Neural cell (in vitro differentiated cells): ENCODE measurements around the gene PHACTR1. TPM values are rescaled to one million over a fixed set of nuclear protein-coding genes. Genes with fewer than 3 reads are reported as not detected.
"Not testable (repeated sequence)": the region's sequence is repeated elsewhere in the genome, so short reads cannot be mapped to it uniquely, and the experiment has no call there.

Experiments used
- H2AFZ ChIP-seq: fragments of 200-600, 300-800 bp; sonication (generic), shearing (Covaris generic); 2 replicates; pipeline ENCODE4 v1.6.0; 2014; ENCODE audit warnings: low read depth, mild to moderate bottlenecking, antibody characterized with exemption, low read length, moderate library complexity
- H3F3A ChIP-seq: fragments of 200-600 bp; shearing (Covaris generic); 2 replicates; pipeline ENCODE4 v1.6.1; 2016; ENCODE audit warnings: mild to moderate bottlenecking, moderate library complexity, mixed read lengths, antibody characterized with exemption, low read length; ENCODE audit not compliant: insufficient read depth, poor library complexity, severe bottlenecking
- H3K27ac ChIP-seq: fragments of 200-600, 300-800 bp; sonication (generic), shearing (Covaris generic); 2 replicates; pipeline ENCODE4 v1.5.1; 2014; ENCODE audit warnings: mild to moderate bottlenecking, low read length, moderate library complexity
- H3K27me3 ChIP-seq: fragments of 300-800, 200-600 bp; sonication (generic), shearing (Covaris generic); 2 replicates; pipeline ENCODE4 v1.6.0; 2014; ENCODE audit warnings: mild to moderate bottlenecking, low read depth, low read length, moderate library complexity; ENCODE audit not compliant: insufficient read depth
- H3K36me3 ChIP-seq: fragments of 300-800, 200-600 bp; sonication (generic), shearing (Covaris generic); 2 replicates; pipeline ENCODE4 v1.5.1; 2014; ENCODE audit warnings: mild to moderate bottlenecking, antibody characterized with exemption, low read length, moderate library complexity; ENCODE audit not compliant: insufficient read depth
- H3K4me2 ChIP-seq: fragments of 300-800, 200-600 bp; sonication (generic), shearing (Covaris generic); 2 replicates; pipeline ENCODE4 v1.6.0; 2014; ENCODE audit warnings: mild to moderate bottlenecking, low read length
- H3K4me3 ChIP-seq: fragments of 300-800, 200-600 bp; sonication (generic), shearing (Covaris generic); 2 replicates; pipeline ENCODE4 v1.5.1; 2014; ENCODE audit warnings: mild to moderate bottlenecking, low read length, moderate library complexity
- H3K79me2 ChIP-seq: fragments of 200-600 bp; shearing (Covaris generic); replicated peaks from 2 replicates; pipeline ENCODE4 v1.6.0; 2014; ENCODE audit warnings: mild to moderate bottlenecking, low read length, moderate library complexity; ENCODE audit not compliant: insufficient read depth
- H3K9ac ChIP-seq: fragments of 300-800, 200-600 bp; sonication (generic), shearing (Covaris generic); 2 replicates; pipeline ENCODE4 v1.6.1; 2016; ENCODE audit warnings: mild to moderate bottlenecking, low read length, mixed read lengths
- H3K9me2 ChIP-seq: fragments of 200-600 bp; shearing (Covaris generic); 2 replicates; pipeline ENCODE4 v1.6.1; 2016; ENCODE audit warnings: mild to moderate bottlenecking, low read length, mixed read lengths; ENCODE audit not compliant: insufficient read depth
- H3K9me3 ChIP-seq: fragments of 200-600, 300-800 bp; sonication (generic), shearing (Covaris generic); 2 replicates; pipeline ENCODE4 v1.6.1; 2016; ENCODE audit warnings: mild to moderate bottlenecking, mixed run types, low read length, moderate library complexity, mixed read lengths
- H4K20me1 ChIP-seq: fragments of 200-600 bp; shearing (Covaris generic); 2 replicates; pipeline ENCODE4 v1.6.1; 2016; ENCODE audit warnings: mild to moderate bottlenecking, mixed run types; ENCODE audit not compliant: insufficient read depth
- EP300 ChIP-seq: fragments of 450-650 bp; conservative IDR thresholded peaks from 2 replicates; pipeline ENCODE4 v1.6.1; 2014; ENCODE audit warnings: antibody characterized with exemption, mild to moderate bottlenecking, moderate library complexity; ENCODE audit not compliant: poor library complexity, severe bottlenecking
- EZH2 ChIP-seq: fragments of 200-600, 300-800 bp; shearing (Covaris generic), sonication (generic); IDR thresholded peaks from 2 replicates; pipeline ENCODE4 v1.6.1; 2014; ENCODE audit warnings: antibody characterized with exemption, low read length, borderline replicate concordance, mild to moderate bottlenecking; ENCODE audit not compliant: insufficient read depth, poor library complexity, severe bottlenecking
- MXI1 ChIP-seq: fragments of 450-650 bp; conservative IDR thresholded peaks from 2 replicates; pipeline ENCODE4 v1.6.1; 2014; ENCODE audit warnings: antibody characterized with exemption, mild to moderate bottlenecking; ENCODE audit not compliant: poor library complexity, severe bottlenecking
- POLR2AphosphoS5 ChIP-seq: IDR thresholded peaks from 2 replicates; pipeline ENCODE4 v1.6.1; 2012
- RAD21 ChIP-seq: fragments of 450-650 bp; conservative IDR thresholded peaks from 2 replicates; pipeline ENCODE4 v1.6.1; 2014; ENCODE audit warnings: antibody characterized with exemption, mild to moderate bottlenecking, moderate library complexity
- SMC3 ChIP-seq: fragments of 450-650 bp; conservative IDR thresholded peaks from 2 replicates; pipeline ENCODE4 v1.6.1; 2014; ENCODE audit warnings: antibody characterized with exemption, mild to moderate bottlenecking, moderate library complexity; ENCODE audit not compliant: poor library complexity
- TAF1 ChIP-seq: IDR thresholded peaks from 2 replicates; pipeline ENCODE4 v1.6.1; 2012; ENCODE audit warnings: low read depth
- polyA plus RNA-seq: library from polyadenylated mRNA; depleted of rRNA; stranded (reverse); fragments of >200 nt; gene quantifications from 2 replicates; pipeline ENCODE4 v1.2.3, GENCODE V29; 2014
- TF ChIP-seq, protein P1 (sequence below): fragments of 450-650 bp; IDR thresholded peaks from 2 replicates; pipeline ENCODE4 v1.5.1; 2014; ENCODE audit warnings: antibody characterized with exemption, mild to moderate bottlenecking, moderate library complexity; ENCODE audit not compliant: poor library complexity, severe bottlenecking
- TF ChIP-seq, protein P2 (sequence below): IDR thresholded peaks from 2 replicates; pipeline ENCODE4 v1.6.1; 2012; ENCODE audit warnings: borderline replicate concordance

PHACTR1 gene
- polyA plus RNA-seq, 1 donor from 2014 or later, result 7.8 TPM

DNA sequence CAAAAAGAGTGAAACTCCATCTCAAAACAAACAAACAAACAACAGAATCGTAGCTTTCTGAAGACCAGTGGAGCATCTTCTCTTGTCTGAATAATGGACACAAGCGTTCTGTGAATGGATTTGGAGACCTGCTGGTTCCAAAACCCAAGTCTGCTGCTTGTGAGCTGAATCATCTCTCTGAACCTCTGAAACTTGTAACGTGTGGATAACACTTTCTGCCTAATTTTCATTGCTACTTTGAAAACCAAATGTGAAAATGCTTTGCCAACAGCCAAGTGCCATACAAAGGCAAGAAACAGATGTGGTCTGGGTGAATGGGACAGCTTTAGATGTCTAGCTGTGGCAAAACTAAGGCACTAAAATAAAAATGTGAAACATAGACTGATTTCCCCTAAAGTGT is 44.3 kb downstream of the PHACTR1 start:
- Histone ChIP-seq H3F3A (no peaks in the 10 kb centered on the region), H3K27ac (no peak overlapping the region), H3K27me3 (no peaks in the 10 kb centered on the region), H3K9me2 (no peaks in the 10 kb centered on the region), H2AFZ (no peak overlapping the region), H3K4me2 (no peak overlapping the region), H3K36me3 (no peaks in the 10 kb centered on the region), H3K4me3 (no peak overlapping the region), H4K20me1 (no peaks in the 10 kb centered on the region), H3K9ac (no peak overlapping the region), H3K79me2 (no peaks in the 10 kb centered on the region), H3K9me3 (no peaks in the 10 kb centered on the region)
- TF ChIP-seq EZH2, result no peak
- TF ChIP-seq, protein P1, sequence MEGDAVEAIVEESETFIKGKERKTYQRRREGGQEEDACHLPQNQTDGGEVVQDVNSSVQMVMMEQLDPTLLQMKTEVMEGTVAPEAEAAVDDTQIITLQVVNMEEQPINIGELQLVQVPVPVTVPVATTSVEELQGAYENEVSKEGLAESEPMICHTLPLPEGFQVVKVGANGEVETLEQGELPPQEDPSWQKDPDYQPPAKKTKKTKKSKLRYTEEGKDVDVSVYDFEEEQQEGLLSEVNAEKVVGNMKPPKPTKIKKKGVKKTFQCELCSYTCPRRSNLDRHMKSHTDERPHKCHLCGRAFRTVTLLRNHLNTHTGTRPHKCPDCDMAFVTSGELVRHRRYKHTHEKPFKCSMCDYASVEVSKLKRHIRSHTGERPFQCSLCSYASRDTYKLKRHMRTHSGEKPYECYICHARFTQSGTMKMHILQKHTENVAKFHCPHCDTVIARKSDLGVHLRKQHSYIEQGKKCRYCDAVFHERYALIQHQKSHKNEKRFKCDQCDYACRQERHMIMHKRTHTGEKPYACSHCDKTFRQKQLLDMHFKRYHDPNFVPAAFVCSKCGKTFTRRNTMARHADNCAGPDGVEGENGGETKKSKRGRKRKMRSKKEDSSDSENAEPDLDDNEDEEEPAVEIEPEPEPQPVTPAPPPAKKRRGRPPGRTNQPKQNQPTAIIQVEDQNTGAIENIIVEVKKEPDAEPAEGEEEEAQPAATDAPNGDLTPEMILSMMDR, result no peak
- TF ChIP-seq TAF1, result no peak
- no peak for TF ChIP-seq EP300
- no peak for TF ChIP-seq RAD21
- no peak for TF ChIP-seq SMC3
- TF ChIP-seq POLR2AphosphoS5, result no peak
- TF ChIP-seq MXI1, result no peak
- TF ChIP-seq, protein P2, sequence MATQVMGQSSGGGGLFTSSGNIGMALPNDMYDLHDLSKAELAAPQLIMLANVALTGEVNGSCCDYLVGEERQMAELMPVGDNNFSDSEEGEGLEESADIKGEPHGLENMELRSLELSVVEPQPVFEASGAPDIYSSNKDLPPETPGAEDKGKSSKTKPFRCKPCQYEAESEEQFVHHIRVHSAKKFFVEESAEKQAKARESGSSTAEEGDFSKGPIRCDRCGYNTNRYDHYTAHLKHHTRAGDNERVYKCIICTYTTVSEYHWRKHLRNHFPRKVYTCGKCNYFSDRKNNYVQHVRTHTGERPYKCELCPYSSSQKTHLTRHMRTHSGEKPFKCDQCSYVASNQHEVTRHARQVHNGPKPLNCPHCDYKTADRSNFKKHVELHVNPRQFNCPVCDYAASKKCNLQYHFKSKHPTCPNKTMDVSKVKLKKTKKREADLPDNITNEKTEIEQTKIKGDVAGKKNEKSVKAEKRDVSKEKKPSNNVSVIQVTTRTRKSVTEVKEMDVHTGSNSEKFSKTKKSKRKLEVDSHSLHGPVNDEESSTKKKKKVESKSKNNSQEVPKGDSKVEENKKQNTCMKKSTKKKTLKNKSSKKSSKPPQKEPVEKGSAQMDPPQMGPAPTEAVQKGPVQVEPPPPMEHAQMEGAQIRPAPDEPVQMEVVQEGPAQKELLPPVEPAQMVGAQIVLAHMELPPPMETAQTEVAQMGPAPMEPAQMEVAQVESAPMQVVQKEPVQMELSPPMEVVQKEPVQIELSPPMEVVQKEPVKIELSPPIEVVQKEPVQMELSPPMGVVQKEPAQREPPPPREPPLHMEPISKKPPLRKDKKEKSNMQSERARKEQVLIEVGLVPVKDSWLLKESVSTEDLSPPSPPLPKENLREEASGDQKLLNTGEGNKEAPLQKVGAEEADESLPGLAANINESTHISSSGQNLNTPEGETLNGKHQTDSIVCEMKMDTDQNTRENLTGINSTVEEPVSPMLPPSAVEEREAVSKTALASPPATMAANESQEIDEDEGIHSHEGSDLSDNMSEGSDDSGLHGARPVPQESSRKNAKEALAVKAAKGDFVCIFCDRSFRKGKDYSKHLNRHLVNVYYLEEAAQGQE, result no peak

DNA sequence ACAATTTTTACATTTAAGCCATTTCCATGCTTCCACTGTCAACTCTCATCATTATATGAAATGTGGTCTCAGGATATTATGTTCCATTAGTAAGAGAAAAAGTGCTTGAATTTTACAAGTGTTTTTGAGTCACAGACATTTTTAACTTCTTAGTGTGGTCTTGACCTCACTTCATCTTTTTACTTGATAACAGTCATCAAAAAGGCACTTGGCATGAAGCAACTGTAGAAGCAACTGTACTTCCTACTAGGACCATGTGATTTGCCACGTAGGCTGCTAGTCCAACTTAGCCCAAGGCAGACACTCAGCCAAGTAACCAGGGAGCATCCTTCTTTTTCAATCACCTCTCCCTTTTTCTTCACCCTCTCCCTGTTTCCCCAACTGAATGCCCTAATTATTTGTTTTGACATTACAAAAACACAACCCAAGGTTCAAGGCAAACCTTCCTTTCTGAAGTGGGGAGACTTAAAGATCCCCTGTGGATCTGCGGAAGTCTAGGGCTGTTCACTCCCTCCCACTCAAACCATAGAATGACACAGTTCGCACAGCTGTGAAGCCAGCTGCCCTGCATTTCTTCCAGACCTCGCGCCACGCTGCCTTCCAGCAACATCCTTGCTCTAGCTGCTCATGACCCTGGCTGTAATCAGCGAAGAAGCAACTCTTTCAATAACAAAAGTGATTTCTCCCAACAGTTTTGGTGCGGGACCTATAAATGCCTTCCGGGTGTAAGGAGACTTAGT is 45.0 kb downstream of the PHACTR1 start:
- Histone ChIP-seq H3F3A (no peaks in the 10 kb centered on the region), H3K9me3 (no peaks in the 10 kb centered on the region), H3K27ac (no peak overlapping the region), H3K79me2 (no peaks in the 10 kb centered on the region), H3K9ac (no peak overlapping the region), H3K9me2 (no peaks in the 10 kb centered on the region), H2AFZ (no peak overlapping the region), H3K4me2 (no peak overlapping the region), H3K27me3 (no peaks in the 10 kb centered on the region), H3K36me3 (no peaks in the 10 kb centered on the region), H3K4me3 (no peak overlapping the region), H4K20me1 (no peaks in the 10 kb centered on the region)
- TF ChIP-seq MXI1 (no peak), EP300 (no peak), RAD21 (no peak), TAF1 (no peak), EZH2 (no peak), SMC3 (no peak), POLR2AphosphoS5 (no peak)
- TF ChIP-seq, protein P2, result no peak
- TF ChIP-seq, protein P1, result no peak

DNA sequence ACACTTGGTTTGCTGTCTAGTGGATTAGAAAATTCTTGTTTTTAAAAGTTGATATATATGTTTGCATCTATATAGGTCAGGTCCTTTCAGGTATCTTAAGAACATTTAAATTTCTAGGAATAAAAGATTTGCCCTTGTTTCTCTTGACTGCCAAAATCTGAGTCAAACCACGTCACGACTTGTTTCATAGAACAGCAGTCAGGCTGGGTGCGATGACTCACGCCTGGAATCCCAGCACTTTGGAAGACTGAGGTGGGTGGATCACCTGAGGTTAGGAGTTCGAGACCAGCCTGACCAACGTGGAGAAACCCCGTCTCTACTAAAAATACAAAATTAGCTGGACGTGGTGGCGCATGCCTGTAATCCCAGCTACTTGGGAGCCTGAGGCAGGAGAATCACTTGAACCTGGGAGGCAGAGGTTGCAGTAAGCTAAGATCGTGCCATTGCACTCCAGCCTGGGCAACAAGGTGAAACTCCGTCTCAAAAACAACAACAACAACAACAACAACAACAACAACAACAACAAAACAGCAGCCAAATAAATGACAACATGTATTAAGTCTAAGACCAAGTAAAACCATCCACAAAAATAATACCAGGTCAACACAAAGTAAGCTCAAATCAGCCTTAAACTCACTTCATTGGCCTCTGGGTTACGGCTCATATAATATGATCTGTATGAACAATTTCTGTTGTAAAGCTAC is 46.3 kb downstream of the PHACTR1 start:
- H3K36me3 ChIP-seq, H4K20me1 ChIP-seq, H3K9ac ChIP-seq, H3K79me2 ChIP-seq, H3K9me2 ChIP-seq, H3F3A ChIP-seq, H3K27me3 ChIP-seq, H3K4me2 ChIP-seq, H3K27ac ChIP-seq, H2AFZ ChIP-seq, H3K9me3 ChIP-seq, H3K4me3 ChIP-seq: not testable (repeated sequence)
